ENCODE results near the gene OR3A2. TPM values are rescaled to one million over a fixed set of nuclear protein-coding genes. Genes with fewer than 3 reads are reported as not detected.
"Not testable (repeated sequence)": the region's sequence is repeated elsewhere in the genome, so short reads cannot be mapped to it uniquely, and the experiment has no call there.

OR3A2 gene
- total RNA-seq, 3 donors from 2014 or later: not detected

DNA sequence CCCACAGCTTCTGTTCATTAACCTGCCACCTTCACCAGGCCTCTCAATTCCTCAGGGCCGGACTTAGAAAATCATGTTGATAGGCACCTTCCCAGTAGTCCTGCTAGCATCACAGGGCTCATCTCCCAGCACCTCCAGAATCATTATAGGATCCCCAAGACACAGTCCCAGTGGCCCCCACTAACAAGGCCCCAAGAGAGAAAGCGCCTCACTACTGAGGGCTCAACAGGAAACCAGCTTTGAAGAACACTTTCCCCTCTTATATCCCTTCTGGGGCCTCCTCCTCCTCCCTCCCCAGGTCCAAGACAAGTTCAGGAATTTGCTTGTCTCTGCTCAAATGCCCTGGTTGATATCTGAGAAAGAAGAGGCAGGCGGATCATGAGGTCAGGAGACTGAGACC, 25.0 kb upstream of the OR3A2 start, which contains the start of gene OR3A3:
Gene OR3A3, plus strand, starts transcription at position 301 of the 400 bp plus-strand sequence.
- H3K4me3 ChIP-seq: no peak within 1 kb of the TSS
- no peaks in the 10 kb centered on the region for H3K36me3 ChIP-seq
- H3K27me3 ChIP-seq: no peaks in the 10 kb centered on the region
- H3K4me1 ChIP-seq: no peaks in the 10 kb centered on the region
- no peak within 1 kb of the TSS for H3K27ac ChIP-seq
- TF ChIP-seq POLR2A (IDR thresholded peaks at IDR 0.05) (no peak), POLR2AphosphoS5 (IDR thresholded peaks at IDR 0.05) (no peak)
- TF ChIP-seq, protein P1, sequence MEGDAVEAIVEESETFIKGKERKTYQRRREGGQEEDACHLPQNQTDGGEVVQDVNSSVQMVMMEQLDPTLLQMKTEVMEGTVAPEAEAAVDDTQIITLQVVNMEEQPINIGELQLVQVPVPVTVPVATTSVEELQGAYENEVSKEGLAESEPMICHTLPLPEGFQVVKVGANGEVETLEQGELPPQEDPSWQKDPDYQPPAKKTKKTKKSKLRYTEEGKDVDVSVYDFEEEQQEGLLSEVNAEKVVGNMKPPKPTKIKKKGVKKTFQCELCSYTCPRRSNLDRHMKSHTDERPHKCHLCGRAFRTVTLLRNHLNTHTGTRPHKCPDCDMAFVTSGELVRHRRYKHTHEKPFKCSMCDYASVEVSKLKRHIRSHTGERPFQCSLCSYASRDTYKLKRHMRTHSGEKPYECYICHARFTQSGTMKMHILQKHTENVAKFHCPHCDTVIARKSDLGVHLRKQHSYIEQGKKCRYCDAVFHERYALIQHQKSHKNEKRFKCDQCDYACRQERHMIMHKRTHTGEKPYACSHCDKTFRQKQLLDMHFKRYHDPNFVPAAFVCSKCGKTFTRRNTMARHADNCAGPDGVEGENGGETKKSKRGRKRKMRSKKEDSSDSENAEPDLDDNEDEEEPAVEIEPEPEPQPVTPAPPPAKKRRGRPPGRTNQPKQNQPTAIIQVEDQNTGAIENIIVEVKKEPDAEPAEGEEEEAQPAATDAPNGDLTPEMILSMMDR (IDR thresholded peaks at IDR 0.05): no peak
- no peak for DNase-seq (ENCODE audit: low spot score in 2 of 2)
- intact Hi-C loops (cut with DNase I; ENCODE audit: low total_unique reads): no loop called here
- H3K9me3 ChIP-seq: peaks cover 5 to 24% of the 10 kb centered on the region in 2 donors

DNA sequence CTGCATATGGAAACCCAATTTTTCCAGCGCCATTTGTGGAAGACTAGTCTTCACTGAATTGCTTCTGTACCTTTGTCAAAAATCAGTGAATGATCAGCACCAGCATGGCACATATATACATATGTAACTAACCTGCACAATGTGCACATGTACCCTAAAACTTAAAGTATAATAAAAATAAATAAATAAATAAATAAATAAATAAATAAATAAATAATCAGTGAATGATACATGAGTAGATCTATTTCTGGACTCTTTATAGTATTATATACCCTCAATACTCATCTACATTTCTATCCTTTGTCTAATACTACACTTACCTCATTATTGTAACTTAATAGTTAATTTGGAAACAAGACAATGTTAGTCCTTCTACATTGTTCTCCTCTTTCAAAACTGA, 17.7 kb upstream of the OR3A2 start:
- H3K4me3 ChIP-seq; H3K36me3 ChIP-seq; H3K27me3 ChIP-seq; H3K27ac ChIP-seq; DNase-seq (ENCODE audit: low spot score in 2 of 2); H3K4me1 ChIP-seq: not testable (repeated sequence)
- H3K9me3 ChIP-seq: peaks cover 5 to 33% of the 10 kb centered on the region in 2 donors
- intact Hi-C loops (cut with DNase I; ENCODE audit: low total_unique reads): loop anchor here (10.0 kb wide), 1 partner anchor 619 kb away; no protein-coding TSS in a partner anchor

DNA sequence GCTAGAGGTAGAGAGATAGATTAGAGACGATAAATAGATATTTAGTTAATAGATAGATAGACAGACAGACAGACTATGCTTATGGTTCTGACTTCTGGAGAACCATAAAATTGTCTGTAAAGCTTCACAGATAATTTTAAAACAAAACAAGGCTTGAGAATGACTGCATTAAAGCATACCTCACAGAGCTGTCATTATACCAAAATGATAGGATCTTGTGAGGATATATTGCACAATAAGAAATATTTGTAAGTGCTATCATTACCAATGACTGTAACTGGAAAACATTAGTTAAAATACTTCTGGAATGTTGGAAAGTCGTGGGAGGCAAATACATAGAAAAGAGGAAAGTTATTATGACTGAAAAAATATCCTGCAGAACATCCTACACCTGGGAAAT, 15.7 kb upstream of the OR3A2 start:
- no peaks in the 10 kb centered on the region for H3K4me1 ChIP-seq
- no peak overlapping the region for H3K4me3 ChIP-seq
- no peaks in the 10 kb centered on the region for H3K36me3 ChIP-seq
- TF ChIP-seq POLR2A (IDR thresholded peaks at IDR 0.05) (no peak), POLR2AphosphoS5 (IDR thresholded peaks at IDR 0.05) (no peak)
- TF ChIP-seq, protein P1 (IDR thresholded peaks at IDR 0.05): no peak
- H3K9me3 ChIP-seq: peaks cover 0 to 17% of the 10 kb centered on the region in 2 donors
- intact Hi-C loops (cut with DNase I; ENCODE audit: low total_unique reads): loop anchor here (10.0 kb wide), 1 partner anchor 617 kb away; no protein-coding TSS in a partner anchor
- no peak for DNase-seq (ENCODE audit: low spot score in 2 of 2)
- no peaks in the 10 kb centered on the region for H3K27me3 ChIP-seq
- no peak overlapping the region for H3K27ac ChIP-seq

DNA sequence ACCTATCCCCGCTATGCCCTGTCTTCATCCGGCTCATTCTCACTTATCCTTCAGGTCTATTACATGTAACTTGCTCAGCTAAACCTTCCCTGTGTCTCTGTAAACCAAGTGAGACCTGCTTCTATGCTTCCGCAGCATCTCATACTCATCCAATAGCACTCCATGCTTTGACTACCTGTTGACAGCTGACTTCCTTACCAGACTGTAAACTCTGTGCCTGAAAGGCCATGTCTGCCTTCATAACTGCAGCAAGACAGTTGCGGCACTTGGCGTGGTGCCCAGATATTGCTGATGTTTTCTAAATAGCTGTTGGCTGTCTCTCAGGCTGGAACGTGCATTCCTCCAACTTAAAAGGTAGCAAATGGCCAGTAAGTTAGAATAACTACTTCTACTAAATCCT, 13.9 kb upstream of the OR3A2 start:
- intact Hi-C loops (cut with DNase I; ENCODE audit: low total_unique reads): loop anchor here (10.0 kb wide), 1 partner anchor 615 kb away; no protein-coding TSS in a partner anchor
- DNase-seq (ENCODE audit: low spot score in 2 of 2): no peak
- H3K4me1 ChIP-seq: no peaks in the 10 kb centered on the region
- no peak overlapping the region for H3K4me3 ChIP-seq
- no peak for TF ChIP-seq POLR2AphosphoS5 (IDR thresholded peaks at IDR 0.05)
- TF ChIP-seq, protein P1 (IDR thresholded peaks at IDR 0.05): no peak
- TF ChIP-seq POLR2A (IDR thresholded peaks at IDR 0.05): no peak
- no peaks in the 10 kb centered on the region for H3K36me3 ChIP-seq
- no peaks in the 10 kb centered on the region for H3K9me3 ChIP-seq
- H3K27ac ChIP-seq: no peak overlapping the region
- H3K27me3 ChIP-seq: no peaks in the 10 kb centered on the region

DNA sequence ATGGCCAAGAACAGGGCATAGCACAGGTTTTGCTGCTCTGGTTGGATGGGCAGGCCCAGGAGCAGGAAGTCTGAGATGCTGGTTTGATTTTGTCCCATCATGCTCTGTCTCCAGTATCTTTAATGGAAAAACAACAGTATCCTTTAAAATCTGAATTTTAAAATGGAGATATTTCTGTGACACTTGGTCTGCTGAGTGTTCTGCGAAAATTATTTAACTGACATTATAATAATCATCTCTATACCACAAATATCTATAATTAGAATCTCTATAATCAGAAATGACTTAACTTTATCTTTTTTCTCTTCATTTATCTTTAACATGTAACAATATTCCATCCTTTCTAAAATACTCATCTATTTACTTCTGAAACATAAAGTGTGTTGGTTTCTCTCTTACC, 12.2 kb upstream of the OR3A2 start, which contains the start of gene OR1E1:
Gene OR1E1, minus strand, starts transcription at position 101 of the 400 bp plus-strand sequence. Its CDS starts 0 bp downstream, at position 101.
- no peaks in the 10 kb centered on the region for H3K9me3 ChIP-seq
- intact Hi-C loops (cut with DNase I; ENCODE audit: low total_unique reads): no loop called here

DNA sequence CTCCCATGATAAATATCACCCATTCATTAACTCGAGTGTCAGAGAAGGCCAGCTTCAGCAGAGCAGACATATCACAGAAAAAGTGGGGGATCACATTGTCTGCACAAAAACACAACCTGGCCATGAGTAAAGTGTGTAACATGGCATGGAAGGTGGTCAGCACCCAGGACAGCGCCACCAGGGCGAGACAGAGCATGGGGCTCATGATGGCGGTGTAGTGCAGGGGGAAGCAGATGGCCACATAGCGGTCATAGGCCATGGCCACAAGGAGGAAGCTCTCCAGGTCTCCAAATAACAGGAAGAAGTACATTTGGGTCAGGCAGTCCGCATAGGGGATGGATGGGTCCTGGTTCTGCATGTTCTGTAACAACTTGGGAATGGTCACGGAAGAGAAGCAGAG, 11.7 kb upstream of the OR3A2 start:
- H3K27me3 ChIP-seq; H3K4me1 ChIP-seq; H3K27ac ChIP-seq; H3K36me3 ChIP-seq; intact Hi-C loops (cut with DNase I; ENCODE audit: low total_unique reads); H3K9me3 ChIP-seq; H3K4me3 ChIP-seq; DNase-seq (ENCODE audit: low spot score in 2 of 2): not testable (repeated sequence)

More for the DNA sequence above, 12.2 kb upstream of the OR3A2 start, which contains the start of gene OR1E1:
- H3K36me3 ChIP-seq: no peaks in the 10 kb centered on the region
- H3K27me3 ChIP-seq: no peaks in the 10 kb centered on the region
- H3K27ac ChIP-seq: no peak within 1 kb of the TSS
- TF ChIP-seq, protein P1 (IDR thresholded peaks at IDR 0.05): no peak
- TF ChIP-seq POLR2AphosphoS5 (IDR thresholded peaks at IDR 0.05) (no peak), POLR2A (IDR thresholded peaks at IDR 0.05) (no peak)
- DNase-seq (ENCODE audit: low spot score in 2 of 2): no peak
- H3K4me1 ChIP-seq: no peaks in the 10 kb centered on the region
- H3K4me3 ChIP-seq: no peak within 1 kb of the TSS
